ENCODE results near the gene DMXL1.

Gene DMXL1

DNA sequence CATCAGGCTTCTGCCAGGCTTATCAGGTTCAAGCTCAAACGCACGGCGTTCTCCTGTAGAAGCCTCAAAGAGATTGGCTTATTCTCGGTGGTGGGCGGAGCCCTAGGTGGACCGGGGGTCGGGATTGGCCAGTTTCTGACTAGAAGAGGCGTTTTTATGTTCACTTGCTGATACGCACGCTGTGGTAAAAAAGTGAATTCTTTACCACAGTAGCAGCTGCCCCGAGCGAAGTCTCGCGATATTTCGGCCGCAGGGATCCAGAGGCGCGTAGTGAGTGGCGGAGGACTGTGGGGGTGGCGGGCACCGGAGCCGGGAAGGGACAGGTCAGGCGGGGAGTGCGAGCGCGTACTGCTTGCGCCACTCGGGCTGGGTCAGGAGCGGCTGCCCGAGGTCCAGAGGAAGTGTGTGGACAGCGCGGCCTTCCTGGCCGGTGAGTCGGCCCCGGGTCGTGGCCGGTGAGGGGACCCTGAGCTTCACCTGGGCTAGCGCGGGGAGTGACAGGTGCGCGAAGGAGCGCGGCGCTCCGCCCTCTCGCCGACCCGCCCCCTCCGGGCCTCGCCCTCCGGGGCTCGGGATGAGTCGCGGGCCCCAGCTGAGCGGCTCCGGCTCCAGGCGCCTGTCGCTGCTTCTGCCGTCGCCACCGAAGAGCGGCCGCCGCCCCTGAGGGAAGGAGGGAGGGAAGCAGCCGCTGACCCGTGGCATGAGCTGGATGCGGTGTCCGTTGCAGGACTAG lies at the start of gene DMXL1:
Gene DMXL1 (plus strand): TSS at position 260 of the 733 bp plus-strand sequence. CDS start 483 bp downstream, outside the sequence.
- Histone ChIP-seq H3K27ac (ENCODE audit: low read length) (peak within 1 kb of the TSS; percentile 99), H3K36me3 (ENCODE audit: control insufficient read depth in 1 of 2, insufficient read depth in 2 of 2, low read length in 2 of 2) (no peaks in the 10 kb centered on the region), H3K4me3 (ENCODE audit: low read depth in 1 of 2, low read length in 2 of 2) (peak within 1 kb of the TSS; percentile 81 to 98), H3K27me3 (ENCODE audit: low read depth, low read length) (no peaks in the 10 kb centered on the region), H3K4me1 (ENCODE audit: control insufficient read depth in 1 of 2, insufficient read depth in 2 of 2, low read length in 2 of 2) (peaks cover 4 to 26% of the 10 kb centered on the region in 2 donors), H3K9me3 (ENCODE audit: control insufficient read depth in 1 of 2, low read length in 2 of 2) (no peaks in the 10 kb centered on the region)

DNA sequence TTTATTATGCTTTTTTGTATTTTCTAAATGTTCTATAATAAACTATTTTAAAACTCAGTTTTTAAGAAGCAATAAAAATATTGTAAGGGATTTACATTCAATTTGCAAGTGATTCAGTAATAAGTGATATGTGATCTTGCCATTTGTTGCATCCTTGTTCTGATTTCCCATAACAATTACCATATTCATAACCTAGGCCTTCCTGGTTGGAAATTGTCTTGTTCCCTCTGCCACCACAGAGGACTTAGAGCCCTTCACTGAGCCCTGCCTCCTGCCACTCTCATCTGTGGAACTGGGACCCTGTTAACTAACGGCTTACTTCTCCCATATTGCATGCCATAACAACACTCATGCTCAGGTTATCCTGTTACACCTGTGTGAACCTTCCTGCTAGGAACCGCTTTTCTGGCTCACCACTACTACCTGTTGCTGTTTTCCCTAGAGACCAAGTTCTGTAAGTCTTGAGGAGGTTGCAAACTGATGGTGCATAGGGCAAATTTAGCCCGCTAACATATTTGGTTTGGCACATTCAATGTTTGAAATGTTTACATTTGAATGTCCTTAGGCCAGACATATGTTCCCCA lies 49.6 kb upstream of the DMXL1 start:
- H3K27me3 ChIP-seq (ENCODE audit: low read depth, low read length) = no peaks in the 10 kb centered on the region
- H3K4me1 ChIP-seq (ENCODE audit: control insufficient read depth in 1 of 2, insufficient read depth in 2 of 2, low read length in 2 of 2) = no peaks in the 10 kb centered on the region
- H3K27ac ChIP-seq (ENCODE audit: low read length) = no peak overlapping the region
- H3K9me3 ChIP-seq (ENCODE audit: control insufficient read depth in 1 of 2, low read length in 2 of 2) = no peaks in the 10 kb centered on the region
- H3K4me3 ChIP-seq (ENCODE audit: low read depth in 1 of 2, low read length in 2 of 2) = no peak overlapping the region
- no peaks in the 10 kb centered on the region for H3K36me3 ChIP-seq (ENCODE audit: control insufficient read depth in 1 of 2, insufficient read depth in 2 of 2, low read length in 2 of 2)

DNA sequence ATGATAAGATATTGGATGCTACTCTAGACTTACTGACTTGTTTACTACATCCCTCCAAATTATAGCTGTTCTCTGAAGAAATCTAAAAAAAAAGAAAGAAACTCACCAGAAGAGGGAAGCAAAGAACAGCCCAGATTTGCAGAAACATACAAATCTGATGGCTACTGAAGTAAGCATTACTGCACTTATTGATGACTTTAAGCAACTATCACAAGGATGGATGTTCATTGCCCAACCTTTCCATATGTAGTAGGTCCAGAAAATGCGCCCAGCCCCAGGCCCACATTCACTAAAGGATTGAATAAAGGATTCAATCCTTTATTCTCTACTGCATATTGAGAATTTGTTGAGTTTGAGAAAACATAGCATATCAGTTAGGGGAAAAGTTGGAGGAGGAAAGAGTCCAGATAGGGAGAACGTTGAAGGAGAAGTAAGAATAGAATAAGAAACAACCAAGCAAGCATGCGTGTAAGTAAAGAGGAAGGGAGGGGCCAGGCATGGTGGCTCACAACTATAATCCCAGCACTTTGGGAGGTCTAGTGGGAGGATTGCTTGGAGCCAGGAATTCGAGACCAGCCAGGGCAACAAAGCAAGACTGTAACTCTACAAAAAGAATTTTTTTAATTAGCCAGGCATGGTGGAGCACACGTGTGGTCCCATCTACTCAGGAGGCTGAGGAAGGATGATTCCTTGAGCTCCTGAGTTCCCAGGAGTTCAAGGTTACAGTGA lies 48.7 kb upstream of the DMXL1 start:
- H3K27ac ChIP-seq (ENCODE audit: low read length) = no peak overlapping the region
- H3K4me1 ChIP-seq (ENCODE audit: control insufficient read depth in 1 of 2, insufficient read depth in 2 of 2, low read length in 2 of 2) = no peaks in the 10 kb centered on the region

DNA sequence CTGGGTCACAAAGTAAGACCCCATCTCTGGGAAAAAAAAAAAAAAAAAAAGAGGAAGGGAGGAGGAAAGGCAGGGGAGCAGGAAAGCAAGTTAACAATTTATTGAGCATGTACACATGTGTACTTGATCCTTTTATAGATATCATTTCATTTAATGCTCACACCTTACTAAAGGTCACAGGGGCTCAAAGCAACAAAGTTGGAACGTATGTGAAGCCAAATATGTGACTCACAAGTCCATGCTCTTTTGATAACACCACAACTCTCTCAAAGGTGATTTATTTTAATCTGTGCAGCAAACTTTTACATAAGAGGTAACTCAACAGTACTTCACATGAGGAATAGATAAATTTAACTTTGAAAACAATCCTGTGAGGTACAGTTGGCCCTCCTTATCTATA lies 48.1 kb upstream of the DMXL1 start:
- Histone ChIP-seq H3K27me3 (ENCODE audit: low read depth, low read length) (no peaks in the 10 kb centered on the region), H3K4me3 (ENCODE audit: low read depth in 1 of 2, low read length in 2 of 2) (no peak overlapping the region), H3K27ac (ENCODE audit: low read length) (no peak overlapping the region), H3K4me1 (ENCODE audit: control insufficient read depth in 1 of 2, insufficient read depth in 2 of 2, low read length in 2 of 2) (no peaks in the 10 kb centered on the region), H3K9me3 (ENCODE audit: control insufficient read depth in 1 of 2, low read length in 2 of 2) (no peaks in the 10 kb centered on the region), H3K36me3 (ENCODE audit: control insufficient read depth in 1 of 2, insufficient read depth in 2 of 2, low read length in 2 of 2) (no peaks in the 10 kb centered on the region)

More for the DNA sequence above, 48.7 kb upstream of the DMXL1 start:
- Histone ChIP-seq H3K27me3 (ENCODE audit: low read depth, low read length) (no peaks in the 10 kb centered on the region), H3K9me3 (ENCODE audit: control insufficient read depth in 1 of 2, low read length in 2 of 2) (no peaks in the 10 kb centered on the region), H3K4me3 (ENCODE audit: low read depth in 1 of 2, low read length in 2 of 2) (no peak overlapping the region), H3K36me3 (ENCODE audit: control insufficient read depth in 1 of 2, insufficient read depth in 2 of 2, low read length in 2 of 2) (no peaks in the 10 kb centered on the region)

GRCh38 chr5:119028575-119028974 lies 42.3 kb upstream of the DMXL1 start:
- Histone ChIP-seq H3K36me3 (ENCODE audit: control insufficient read depth in 1 of 2, insufficient read depth in 2 of 2, low read length in 2 of 2) (no peaks in the 10 kb centered on the region), H3K4me3 (ENCODE audit: low read depth in 1 of 2, low read length in 2 of 2) (no peak overlapping the region), H3K9me3 (ENCODE audit: control insufficient read depth in 1 of 2, low read length in 2 of 2) (no peaks in the 10 kb centered on the region), H3K4me1 (ENCODE audit: control insufficient read depth in 1 of 2, insufficient read depth in 2 of 2, low read length in 2 of 2) (no peaks in the 10 kb centered on the region), H3K27me3 (ENCODE audit: low read depth, low read length) (no peaks in the 10 kb centered on the region), H3K27ac (ENCODE audit: low read length) (no peak overlapping the region)

- no peak overlapping the region for H3K4me3 ChIP-seq (ENCODE audit: low read depth in 1 of 2, low read length in 2 of 2)
- no peak overlapping the region for H3K27ac ChIP-seq (ENCODE audit: low read length)
- no peaks in the 10 kb centered on the region for H3K27me3 ChIP-seq (ENCODE audit: low read depth, low read length)
- H3K4me1 ChIP-seq (ENCODE audit: control insufficient read depth in 1 of 2, insufficient read depth in 2 of 2, low read length in 2 of 2) = no peaks in the 10 kb centered on the region
- no peaks in the 10 kb centered on the region for H3K9me3 ChIP-seq (ENCODE audit: control insufficient read depth in 1 of 2, low read length in 2 of 2)
- no peaks in the 10 kb centered on the region for H3K36me3 ChIP-seq (ENCODE audit: control insufficient read depth in 1 of 2, insufficient read depth in 2 of 2, low read length in 2 of 2)
Observed at GRCh38 chr5:119031011-119031886, 39.6 kb upstream of the DMXL1 start.

- H3K9me3 ChIP-seq (ENCODE audit: control insufficient read depth in 1 of 2, low read length in 2 of 2) = no peaks in the 10 kb centered on the region
- no peak overlapping the region for H3K4me3 ChIP-seq (ENCODE audit: low read depth in 1 of 2, low read length in 2 of 2)
- H3K27me3 ChIP-seq (ENCODE audit: low read depth, low read length) = no peaks in the 10 kb centered on the region
- H3K4me1 ChIP-seq (ENCODE audit: control insufficient read depth in 1 of 2, insufficient read depth in 2 of 2, low read length in 2 of 2) = no peaks in the 10 kb centered on the region
- no peak overlapping the region for H3K27ac ChIP-seq (ENCODE audit: low read length)
- H3K36me3 ChIP-seq (ENCODE audit: control insufficient read depth in 1 of 2, insufficient read depth in 2 of 2, low read length in 2 of 2) = no peaks in the 10 kb centered on the region
Observed at GRCh38 chr5:119031905-119032304, 39.0 kb upstream of the DMXL1 start.

DNA sequence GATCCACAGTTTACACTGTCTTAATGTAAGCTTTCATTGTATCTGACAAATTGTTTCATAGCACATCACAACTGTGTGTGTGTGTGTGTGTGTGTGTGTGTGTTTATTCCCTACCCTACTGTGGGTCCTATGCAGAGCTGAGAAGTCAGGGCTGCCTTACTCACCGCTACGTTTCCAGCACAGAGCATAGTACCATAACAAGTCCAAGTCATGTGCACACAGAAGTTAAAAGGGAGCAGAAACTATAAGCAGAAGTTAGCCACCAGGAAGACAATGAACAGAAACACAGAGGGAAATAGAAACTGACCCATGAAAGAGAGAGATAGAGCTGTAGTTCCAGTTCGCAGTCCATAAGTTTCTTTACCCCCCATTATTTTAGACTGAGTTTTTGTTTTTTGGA lies 38.2 kb upstream of the DMXL1 start:
- H3K27me3 ChIP-seq (ENCODE audit: low read depth, low read length) = no peaks in the 10 kb centered on the region
- H3K4me3 ChIP-seq (ENCODE audit: low read depth in 1 of 2, low read length in 2 of 2) = no peak overlapping the region
- no peaks in the 10 kb centered on the region for H3K9me3 ChIP-seq (ENCODE audit: control insufficient read depth in 1 of 2, low read length in 2 of 2)
- no peaks in the 10 kb centered on the region for H3K36me3 ChIP-seq (ENCODE audit: control insufficient read depth in 1 of 2, insufficient read depth in 2 of 2, low read length in 2 of 2)
- no peak overlapping the region for H3K27ac ChIP-seq (ENCODE audit: low read length)
- no peaks in the 10 kb centered on the region for H3K4me1 ChIP-seq (ENCODE audit: control insufficient read depth in 1 of 2, insufficient read depth in 2 of 2, low read length in 2 of 2)

DNA sequence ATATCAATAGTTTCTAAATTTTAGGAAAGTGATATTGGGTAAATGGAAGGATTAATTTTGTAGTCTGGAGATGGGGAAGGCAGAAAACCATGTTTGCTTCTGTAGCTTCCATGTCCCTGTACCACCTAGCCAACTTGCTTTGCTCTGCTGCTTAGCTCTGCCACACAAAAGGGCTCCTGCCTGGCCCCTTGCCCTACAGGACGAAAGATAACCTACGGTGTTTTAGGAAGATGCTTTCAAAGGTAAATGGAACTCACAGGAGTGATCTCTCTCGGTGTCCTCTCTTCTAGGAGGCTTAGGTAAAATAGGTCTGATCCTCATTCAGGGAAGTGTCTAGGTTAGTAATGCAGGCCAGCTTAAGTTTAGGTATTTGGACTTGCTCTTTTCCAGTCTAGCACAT lies 37.8 kb upstream of the DMXL1 start:
- H3K4me1 ChIP-seq (ENCODE audit: control insufficient read depth in 1 of 2, insufficient read depth in 2 of 2, low read length in 2 of 2) = no peaks in the 10 kb centered on the region
- no peaks in the 10 kb centered on the region for H3K9me3 ChIP-seq (ENCODE audit: control insufficient read depth in 1 of 2, low read length in 2 of 2)
- no peaks in the 10 kb centered on the region for H3K36me3 ChIP-seq (ENCODE audit: control insufficient read depth in 1 of 2, insufficient read depth in 2 of 2, low read length in 2 of 2)
- no peak overlapping the region for H3K27ac ChIP-seq (ENCODE audit: low read length)
- H3K4me3 ChIP-seq (ENCODE audit: low read depth in 1 of 2, low read length in 2 of 2) = no peak overlapping the region
- no peaks in the 10 kb centered on the region for H3K27me3 ChIP-seq (ENCODE audit: low read depth, low read length)

GRCh38 chr5:119036101-119036762 lies 34.7 kb upstream of the DMXL1 start:
- Histone ChIP-seq H3K4me3 (ENCODE audit: low read depth in 1 of 2, low read length in 2 of 2) (no peak overlapping the region), H3K9me3 (ENCODE audit: control insufficient read depth in 1 of 2, low read length in 2 of 2) (no peaks in the 10 kb centered on the region), H3K27me3 (ENCODE audit: low read depth, low read length) (no peaks in the 10 kb centered on the region), H3K4me1 (ENCODE audit: control insufficient read depth in 1 of 2, insufficient read depth in 2 of 2, low read length in 2 of 2) (no peaks in the 10 kb centered on the region), H3K27ac (ENCODE audit: low read length) (no peak overlapping the region), H3K36me3 (ENCODE audit: control insufficient read depth in 1 of 2, insufficient read depth in 2 of 2, low read length in 2 of 2) (no peaks in the 10 kb centered on the region)

All from muscle layer of duodenum (tissue), 2 donors.